WTC11 (cell line): ENCODE results near the gene ADGRL3.

Experiments
- ATF1 ChIP-seq: sonication (generic); formaldehyde crosslinking; IDR thresholded peaks from 2 replicates; pipeline ENCODE4 v1.8.1; 2023; ENCODE audit warnings: mild to moderate bottlenecking, moderate library complexity, missing genetic modification reagents
- IRF2 ChIP-seq: sonication (generic); formaldehyde crosslinking; IDR thresholded peaks from 2 replicates; pipeline ENCODE4 v1.8.0; 2022; ENCODE audit warnings: low read depth, missing genetic modification reagents, borderline replicate concordance
- JAZF1 ChIP-seq: fragments of 250-450 bp; sonication (Bioruptor Pico); IDR thresholded peaks from 2 replicates; pipeline ENCODE4 v1.9.0; 2021; ENCODE audit warnings: moderate library complexity, mild to moderate bottlenecking, inconsistent platforms
- JUN ChIP-seq: sonication (generic); formaldehyde crosslinking; IDR thresholded peaks from 2 replicates; pipeline ENCODE4 v1.8.0; 2023; ENCODE audit warnings: mild to moderate bottlenecking, missing genetic modification reagents
- TCF7 ChIP-seq: sonication (generic); formaldehyde crosslinking; IDR thresholded peaks from 2 replicates; pipeline ENCODE4 v1.8.0; 2022; ENCODE audit warnings: mild to moderate bottlenecking, low read depth, missing genetic modification reagents, moderate library complexity
- ZNF317 ChIP-seq: sonication (generic); formaldehyde crosslinking; IDR thresholded peaks from 2 replicates; pipeline ENCODE4 v1.8.1; 2023; ENCODE audit warnings: low read depth, mild to moderate bottlenecking, moderate library complexity, missing genetic modification reagents, borderline replicate concordance
- TF ChIP-seq, protein P1 (sequence below): sonication (generic); formaldehyde crosslinking; IDR thresholded peaks from 2 replicates; pipeline ENCODE4 v1.8.1; 2023; ENCODE audit warnings: mild to moderate bottlenecking, missing genetic modification reagents, moderate library complexity
- TF ChIP-seq, protein P2 (sequence below): fragments of 200-600 bp; IDR thresholded peaks from 2 replicates; pipeline ENCODE4 v1.8.0; 2022; ENCODE audit warnings: antibody characterized with exemption
- TF ChIP-seq, protein P3 (sequence below): sonication (generic); formaldehyde crosslinking; IDR thresholded peaks from 2 replicates; pipeline ENCODE4 v1.8.0; 2022; ENCODE audit warnings: missing genetic modification reagents
- TF ChIP-seq, protein P4 (sequence below): sonication (generic); formaldehyde crosslinking; IDR thresholded peaks from 2 replicates; pipeline ENCODE4 v1.8.1; 2022; ENCODE audit warnings: low read depth, mild to moderate bottlenecking, moderate library complexity, missing genetic modification reagents, borderline replicate concordance
- TF ChIP-seq, protein P5 (sequence below): sonication (generic); formaldehyde crosslinking; IDR thresholded peaks from 2 replicates; pipeline ENCODE4 v1.8.1; 2022; ENCODE audit warnings: low read depth, missing genetic modification reagents, borderline replicate concordance
- TF ChIP-seq, protein P6 (sequence below): sonication (generic); formaldehyde crosslinking; IDR thresholded peaks from 2 replicates; pipeline ENCODE4 v1.8.0; 2022; ENCODE audit warnings: mild to moderate bottlenecking, missing genetic modification reagents
- TF ChIP-seq, protein P7 (sequence below): sonication (generic); formaldehyde crosslinking; IDR thresholded peaks from 2 replicates; pipeline ENCODE4 v1.8.1; 2023; ENCODE audit warnings: mild to moderate bottlenecking, missing genetic modification reagents, moderate library complexity

DNA sequence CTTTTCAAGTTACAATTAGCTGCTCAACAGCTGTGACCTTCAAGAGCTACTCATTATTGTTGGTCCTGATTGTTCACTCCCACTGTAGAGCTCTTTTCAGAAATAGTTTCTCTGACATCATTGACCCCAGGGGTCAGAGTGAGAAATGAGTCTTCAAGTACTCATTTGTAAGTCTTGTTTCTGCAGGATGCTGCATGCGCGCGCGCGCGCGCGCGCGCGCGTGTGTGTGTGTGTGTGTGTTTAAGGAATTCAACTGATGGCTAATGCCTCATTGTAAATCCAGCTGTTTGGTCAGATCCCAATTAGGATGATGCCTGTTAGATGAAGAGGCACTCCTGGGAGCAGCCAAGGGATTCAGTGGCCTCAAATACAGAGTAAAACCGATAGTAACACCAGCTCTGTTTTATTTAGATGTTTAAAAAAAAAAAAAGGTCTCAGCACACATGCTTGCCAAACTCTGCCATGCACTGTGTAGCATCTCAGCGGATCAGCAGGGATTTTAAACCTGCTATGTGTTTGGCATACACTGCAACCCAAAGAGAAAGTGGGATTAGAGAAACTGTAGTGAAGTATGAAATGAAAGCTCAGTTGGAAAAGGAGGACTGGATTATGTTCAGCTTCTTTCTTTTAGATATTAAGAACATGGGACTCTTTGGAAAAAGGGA lies 332.3 kb downstream of the ADGRL3 start:
- TF ChIP-seq, protein P1, sequence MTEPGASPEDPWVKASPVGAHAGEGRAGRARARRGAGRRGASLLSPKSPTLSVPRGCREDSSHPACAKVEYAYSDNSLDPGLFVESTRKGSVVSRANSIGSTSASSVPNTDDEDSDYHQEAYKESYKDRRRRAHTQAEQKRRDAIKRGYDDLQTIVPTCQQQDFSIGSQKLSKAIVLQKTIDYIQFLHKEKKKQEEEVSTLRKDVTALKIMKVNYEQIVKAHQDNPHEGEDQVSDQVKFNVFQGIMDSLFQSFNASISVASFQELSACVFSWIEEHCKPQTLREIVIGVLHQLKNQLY (CRISPR knock-in tag): no peak
- TF ChIP-seq, protein P2, sequence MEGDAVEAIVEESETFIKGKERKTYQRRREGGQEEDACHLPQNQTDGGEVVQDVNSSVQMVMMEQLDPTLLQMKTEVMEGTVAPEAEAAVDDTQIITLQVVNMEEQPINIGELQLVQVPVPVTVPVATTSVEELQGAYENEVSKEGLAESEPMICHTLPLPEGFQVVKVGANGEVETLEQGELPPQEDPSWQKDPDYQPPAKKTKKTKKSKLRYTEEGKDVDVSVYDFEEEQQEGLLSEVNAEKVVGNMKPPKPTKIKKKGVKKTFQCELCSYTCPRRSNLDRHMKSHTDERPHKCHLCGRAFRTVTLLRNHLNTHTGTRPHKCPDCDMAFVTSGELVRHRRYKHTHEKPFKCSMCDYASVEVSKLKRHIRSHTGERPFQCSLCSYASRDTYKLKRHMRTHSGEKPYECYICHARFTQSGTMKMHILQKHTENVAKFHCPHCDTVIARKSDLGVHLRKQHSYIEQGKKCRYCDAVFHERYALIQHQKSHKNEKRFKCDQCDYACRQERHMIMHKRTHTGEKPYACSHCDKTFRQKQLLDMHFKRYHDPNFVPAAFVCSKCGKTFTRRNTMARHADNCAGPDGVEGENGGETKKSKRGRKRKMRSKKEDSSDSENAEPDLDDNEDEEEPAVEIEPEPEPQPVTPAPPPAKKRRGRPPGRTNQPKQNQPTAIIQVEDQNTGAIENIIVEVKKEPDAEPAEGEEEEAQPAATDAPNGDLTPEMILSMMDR: no peak
- TF ChIP-seq, protein P3, sequence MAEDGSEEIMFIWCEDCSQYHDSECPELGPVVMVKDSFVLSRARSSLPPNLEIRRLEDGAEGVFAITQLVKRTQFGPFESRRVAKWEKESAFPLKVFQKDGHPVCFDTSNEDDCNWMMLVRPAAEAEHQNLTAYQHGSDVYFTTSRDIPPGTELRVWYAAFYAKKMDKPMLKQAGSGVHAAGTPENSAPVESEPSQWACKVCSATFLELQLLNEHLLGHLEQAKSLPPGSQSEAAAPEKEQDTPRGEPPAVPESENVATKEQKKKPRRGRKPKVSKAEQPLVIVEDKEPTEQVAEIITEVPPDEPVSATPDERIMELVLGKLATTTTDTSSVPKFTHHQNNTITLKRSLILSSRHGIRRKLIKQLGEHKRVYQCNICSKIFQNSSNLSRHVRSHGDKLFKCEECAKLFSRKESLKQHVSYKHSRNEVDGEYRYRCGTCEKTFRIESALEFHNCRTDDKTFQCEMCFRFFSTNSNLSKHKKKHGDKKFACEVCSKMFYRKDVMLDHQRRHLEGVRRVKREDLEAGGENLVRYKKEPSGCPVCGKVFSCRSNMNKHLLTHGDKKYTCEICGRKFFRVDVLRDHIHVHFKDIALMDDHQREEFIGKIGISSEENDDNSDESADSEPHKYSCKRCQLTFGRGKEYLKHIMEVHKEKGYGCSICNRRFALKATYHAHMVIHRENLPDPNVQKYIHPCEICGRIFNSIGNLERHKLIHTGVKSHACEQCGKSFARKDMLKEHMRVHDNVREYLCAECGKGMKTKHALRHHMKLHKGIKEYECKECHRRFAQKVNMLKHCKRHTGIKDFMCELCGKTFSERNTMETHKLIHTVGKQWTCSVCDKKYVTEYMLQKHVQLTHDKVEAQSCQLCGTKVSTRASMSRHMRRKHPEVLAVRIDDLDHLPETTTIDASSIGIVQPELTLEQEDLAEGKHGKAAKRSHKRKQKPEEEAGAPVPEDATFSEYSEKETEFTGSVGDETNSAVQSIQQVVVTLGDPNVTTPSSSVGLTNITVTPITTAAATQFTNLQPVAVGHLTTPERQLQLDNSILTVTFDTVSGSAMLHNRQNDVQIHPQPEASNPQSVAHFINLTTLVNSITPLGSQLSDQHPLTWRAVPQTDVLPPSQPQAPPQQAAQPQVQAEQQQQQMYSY: no peak
- TF ChIP-seq, protein P4, sequence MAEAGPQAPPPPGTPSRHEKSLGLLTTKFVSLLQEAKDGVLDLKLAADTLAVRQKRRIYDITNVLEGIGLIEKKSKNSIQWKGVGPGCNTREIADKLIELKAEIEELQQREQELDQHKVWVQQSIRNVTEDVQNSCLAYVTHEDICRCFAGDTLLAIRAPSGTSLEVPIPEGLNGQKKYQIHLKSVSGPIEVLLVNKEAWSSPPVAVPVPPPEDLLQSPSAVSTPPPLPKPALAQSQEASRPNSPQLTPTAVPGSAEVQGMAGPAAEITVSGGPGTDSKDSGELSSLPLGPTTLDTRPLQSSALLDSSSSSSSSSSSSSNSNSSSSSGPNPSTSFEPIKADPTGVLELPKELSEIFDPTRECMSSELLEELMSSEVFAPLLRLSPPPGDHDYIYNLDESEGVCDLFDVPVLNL (CRISPR knock-in tag): no peak
- no peak for TF ChIP-seq IRF2 (CRISPR knock-in tag)
- TF ChIP-seq, protein P5, sequence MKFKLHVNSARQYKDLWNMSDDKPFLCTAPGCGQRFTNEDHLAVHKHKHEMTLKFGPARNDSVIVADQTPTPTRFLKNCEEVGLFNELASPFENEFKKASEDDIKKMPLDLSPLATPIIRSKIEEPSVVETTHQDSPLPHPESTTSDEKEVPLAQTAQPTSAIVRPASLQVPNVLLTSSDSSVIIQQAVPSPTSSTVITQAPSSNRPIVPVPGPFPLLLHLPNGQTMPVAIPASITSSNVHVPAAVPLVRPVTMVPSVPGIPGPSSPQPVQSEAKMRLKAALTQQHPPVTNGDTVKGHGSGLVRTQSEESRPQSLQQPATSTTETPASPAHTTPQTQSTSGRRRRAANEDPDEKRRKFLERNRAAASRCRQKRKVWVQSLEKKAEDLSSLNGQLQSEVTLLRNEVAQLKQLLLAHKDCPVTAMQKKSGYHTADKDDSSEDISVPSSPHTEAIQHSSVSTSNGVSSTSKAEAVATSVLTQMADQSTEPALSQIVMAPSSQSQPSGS: no peak
- no peak for TF ChIP-seq JAZF1
- TF ChIP-seq ZNF317: no peak
- no peak for TF ChIP-seq ATF1 (CRISPR knock-in tag)
- TF ChIP-seq, protein P6, sequence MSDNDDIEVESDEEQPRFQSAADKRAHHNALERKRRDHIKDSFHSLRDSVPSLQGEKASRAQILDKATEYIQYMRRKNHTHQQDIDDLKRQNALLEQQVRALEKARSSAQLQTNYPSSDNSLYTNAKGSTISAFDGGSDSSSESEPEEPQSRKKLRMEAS (CRISPR knock-in tag): no peak
- TF ChIP-seq JUN: no peak
- TF ChIP-seq, protein P7, sequence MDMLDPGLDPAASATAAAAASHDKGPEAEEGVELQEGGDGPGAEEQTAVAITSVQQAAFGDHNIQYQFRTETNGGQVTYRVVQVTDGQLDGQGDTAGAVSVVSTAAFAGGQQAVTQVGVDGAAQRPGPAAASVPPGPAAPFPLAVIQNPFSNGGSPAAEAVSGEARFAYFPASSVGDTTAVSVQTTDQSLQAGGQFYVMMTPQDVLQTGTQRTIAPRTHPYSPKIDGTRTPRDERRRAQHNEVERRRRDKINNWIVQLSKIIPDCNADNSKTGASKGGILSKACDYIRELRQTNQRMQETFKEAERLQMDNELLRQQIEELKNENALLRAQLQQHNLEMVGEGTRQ (CRISPR knock-in tag): no peak
- TF ChIP-seq TCF7 (CRISPR knock-in tag): no peak
